Mammary epithelial cell (primary cell): ENCODE results near the gene EXOC2.

ENCODE experiments used
- EZH2 ChIP-seq: IDR thresholded peaks from 2 replicates; pipeline ENCODE4 v1.6.1; 2012; ENCODE audit warnings: low read length, inconsistent platforms, borderline replicate concordance
- TF ChIP-seq, protein P1 (sequence below), 2 donors: IDR thresholded peaks in 1 of 2; conservative IDR thresholded peaks in 1 of 2; 2 replicates each; pipeline ENCODE4 v1.5.1; 2011 to 2012; ENCODE audit warnings: inconsistent platforms in 2 of 2, low read length in 2 of 2, mild to moderate bottlenecking in 2 of 2, control low read depth in 1 of 2, low read depth in 1 of 2; ENCODE audit not compliant: insufficient read depth in 1 of 2; ENCODE audit errors: extremely low read depth in 1 of 2

DNA sequence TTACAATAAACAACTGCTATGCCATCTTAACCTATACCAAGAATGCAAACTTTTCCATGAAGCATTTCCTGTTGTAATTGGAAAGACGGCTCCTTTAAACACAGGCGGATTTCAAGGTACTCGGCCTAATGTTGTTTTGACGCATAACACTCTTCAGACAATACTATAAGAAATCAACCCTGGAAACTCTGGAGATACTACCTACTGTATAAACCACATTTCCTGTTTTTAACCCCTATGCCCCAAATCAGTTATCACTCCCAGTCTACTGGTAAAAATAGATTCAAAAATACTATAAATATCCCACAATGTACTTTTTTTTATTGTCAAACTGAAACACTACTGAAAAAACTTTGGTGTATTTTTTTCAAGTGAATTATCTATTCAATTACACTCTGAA, 183.3 kb downstream of the EXOC2 start:
- TF ChIP-seq, protein P1, sequence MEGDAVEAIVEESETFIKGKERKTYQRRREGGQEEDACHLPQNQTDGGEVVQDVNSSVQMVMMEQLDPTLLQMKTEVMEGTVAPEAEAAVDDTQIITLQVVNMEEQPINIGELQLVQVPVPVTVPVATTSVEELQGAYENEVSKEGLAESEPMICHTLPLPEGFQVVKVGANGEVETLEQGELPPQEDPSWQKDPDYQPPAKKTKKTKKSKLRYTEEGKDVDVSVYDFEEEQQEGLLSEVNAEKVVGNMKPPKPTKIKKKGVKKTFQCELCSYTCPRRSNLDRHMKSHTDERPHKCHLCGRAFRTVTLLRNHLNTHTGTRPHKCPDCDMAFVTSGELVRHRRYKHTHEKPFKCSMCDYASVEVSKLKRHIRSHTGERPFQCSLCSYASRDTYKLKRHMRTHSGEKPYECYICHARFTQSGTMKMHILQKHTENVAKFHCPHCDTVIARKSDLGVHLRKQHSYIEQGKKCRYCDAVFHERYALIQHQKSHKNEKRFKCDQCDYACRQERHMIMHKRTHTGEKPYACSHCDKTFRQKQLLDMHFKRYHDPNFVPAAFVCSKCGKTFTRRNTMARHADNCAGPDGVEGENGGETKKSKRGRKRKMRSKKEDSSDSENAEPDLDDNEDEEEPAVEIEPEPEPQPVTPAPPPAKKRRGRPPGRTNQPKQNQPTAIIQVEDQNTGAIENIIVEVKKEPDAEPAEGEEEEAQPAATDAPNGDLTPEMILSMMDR (conservative IDR thresholded peaks at IDR 0.05 in 1 of 2, IDR thresholded peaks at IDR 0.05 in 1 of 2; ENCODE audit: extremely low read depth in 1 of 2, insufficient read depth in 1 of 2, low read depth in 1 of 2, low read length in 2 of 2) = no peak
- no peak for TF ChIP-seq EZH2
